G401.6 (cell line): ENCODE data around the gene PRKD3.

ENCODE experiments used
- FAIRE-seq: peaks from 2 replicates; lab custom pipeline; 2012; peaks lifted over from hg19 to GRCh38; lab: Jason Lieb, UNC

Gene PRKD3

GRCh38 chr2:37324786-37325624 lies at the start of gene PRKD3:
PRKD3 (minus strand) TSS chr2:37324833; CDS start chr2:37316524, 8,309 bp downstream.
- FAIRE-seq = no peak

- no peak for FAIRE-seq
Observed at GRCh38 chr2:37372000-37372399, 47.4 kb upstream of the PRKD3 start.

GRCh38 chr2:37370666-37371065 lies 46.0 kb upstream of the PRKD3 start:
- FAIRE-seq = no peak

- no peak for FAIRE-seq
Observed at GRCh38 chr2:37367984-37368383, 43.4 kb upstream of the PRKD3 start.

GRCh38 chr2:37367310-37367709 lies 42.7 kb upstream of the PRKD3 start:
- no peak for FAIRE-seq

- no peak for FAIRE-seq
Observed at GRCh38 chr2:37366773-37367172, 42.1 kb upstream of the PRKD3 start.

- no peak for FAIRE-seq
Observed at GRCh38 chr2:37365669-37366068, 41.0 kb upstream of the PRKD3 start.

GRCh38 chr2:37364351-37364750 lies 39.7 kb upstream of the PRKD3 start:
- no peak for FAIRE-seq

GRCh38 chr2:37361994-37362698 lies 37.5 kb upstream of the PRKD3 start:
- no peak for FAIRE-seq

- no peak for FAIRE-seq
Observed at GRCh38 chr2:37361216-37361815, 36.7 kb upstream of the PRKD3 start.

- FAIRE-seq = no peak
Observed at GRCh38 chr2:37358466-37358865, 33.8 kb upstream of the PRKD3 start.

- FAIRE-seq = no peak
Observed at GRCh38 chr2:37357530-37357929, 32.9 kb upstream of the PRKD3 start.

- FAIRE-seq = no peak
Observed at GRCh38 chr2:37357069-37357468, 32.4 kb upstream of the PRKD3 start.

GRCh38 chr2:37356299-37356698 lies 31.7 kb upstream of the PRKD3 start:
- FAIRE-seq = no peak

GRCh38 chr2:37355735-37356134 lies 31.1 kb upstream of the PRKD3 start:
- no peak for FAIRE-seq

GRCh38 chr2:37354531-37354930 lies 29.9 kb upstream of the PRKD3 start:
- no peak for FAIRE-seq

GRCh38 chr2:37350034-37350433 lies 25.4 kb upstream of the PRKD3 start:
- no peak for FAIRE-seq

- no peak for FAIRE-seq
Observed at GRCh38 chr2:37349231-37349860, 24.7 kb upstream of the PRKD3 start.

GRCh38 chr2:37348155-37348554 lies 23.5 kb upstream of the PRKD3 start:
- no peak for FAIRE-seq

GRCh38 chr2:37344453-37345361 lies 20.1 kb upstream of the PRKD3 start, which contains the start of gene QPCT:
QPCT (plus strand) TSS chr2:37344630; CDS start chr2:37344732, 102 bp downstream.
- FAIRE-seq = no peak
